ENCODE measurements around the gene ELAVL2.

Gene ELAVL2

DNA sequence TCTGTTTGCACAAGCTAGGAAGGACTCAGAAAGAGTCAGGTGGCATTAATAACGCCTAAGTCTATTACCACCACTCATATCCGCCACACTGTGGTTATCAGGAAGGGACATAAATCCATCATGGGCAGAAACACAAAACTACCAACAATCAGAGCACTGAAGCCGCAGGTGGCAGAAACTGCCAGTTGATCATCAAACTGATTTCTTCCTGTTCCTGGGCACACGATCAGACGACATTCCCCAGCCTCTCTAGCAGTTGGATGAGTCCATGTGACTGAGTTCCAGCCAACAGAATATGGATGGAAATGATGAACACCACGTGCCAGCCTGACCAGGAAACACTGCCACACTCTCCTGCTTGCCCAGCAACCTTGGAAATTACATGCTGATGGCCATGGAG is 181.7 kb downstream of the ELAVL2 start:
- no peak for TF ChIP-seq ZFX (IDR thresholded peaks at IDR 0.05; ENCODE audit: borderline replicate concordance)
- TF ChIP-seq, protein P1, sequence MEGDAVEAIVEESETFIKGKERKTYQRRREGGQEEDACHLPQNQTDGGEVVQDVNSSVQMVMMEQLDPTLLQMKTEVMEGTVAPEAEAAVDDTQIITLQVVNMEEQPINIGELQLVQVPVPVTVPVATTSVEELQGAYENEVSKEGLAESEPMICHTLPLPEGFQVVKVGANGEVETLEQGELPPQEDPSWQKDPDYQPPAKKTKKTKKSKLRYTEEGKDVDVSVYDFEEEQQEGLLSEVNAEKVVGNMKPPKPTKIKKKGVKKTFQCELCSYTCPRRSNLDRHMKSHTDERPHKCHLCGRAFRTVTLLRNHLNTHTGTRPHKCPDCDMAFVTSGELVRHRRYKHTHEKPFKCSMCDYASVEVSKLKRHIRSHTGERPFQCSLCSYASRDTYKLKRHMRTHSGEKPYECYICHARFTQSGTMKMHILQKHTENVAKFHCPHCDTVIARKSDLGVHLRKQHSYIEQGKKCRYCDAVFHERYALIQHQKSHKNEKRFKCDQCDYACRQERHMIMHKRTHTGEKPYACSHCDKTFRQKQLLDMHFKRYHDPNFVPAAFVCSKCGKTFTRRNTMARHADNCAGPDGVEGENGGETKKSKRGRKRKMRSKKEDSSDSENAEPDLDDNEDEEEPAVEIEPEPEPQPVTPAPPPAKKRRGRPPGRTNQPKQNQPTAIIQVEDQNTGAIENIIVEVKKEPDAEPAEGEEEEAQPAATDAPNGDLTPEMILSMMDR (IDR thresholded peaks at IDR 0.05) = no peak
- H3K27ac ChIP-seq = no peak overlapping the region

DNA sequence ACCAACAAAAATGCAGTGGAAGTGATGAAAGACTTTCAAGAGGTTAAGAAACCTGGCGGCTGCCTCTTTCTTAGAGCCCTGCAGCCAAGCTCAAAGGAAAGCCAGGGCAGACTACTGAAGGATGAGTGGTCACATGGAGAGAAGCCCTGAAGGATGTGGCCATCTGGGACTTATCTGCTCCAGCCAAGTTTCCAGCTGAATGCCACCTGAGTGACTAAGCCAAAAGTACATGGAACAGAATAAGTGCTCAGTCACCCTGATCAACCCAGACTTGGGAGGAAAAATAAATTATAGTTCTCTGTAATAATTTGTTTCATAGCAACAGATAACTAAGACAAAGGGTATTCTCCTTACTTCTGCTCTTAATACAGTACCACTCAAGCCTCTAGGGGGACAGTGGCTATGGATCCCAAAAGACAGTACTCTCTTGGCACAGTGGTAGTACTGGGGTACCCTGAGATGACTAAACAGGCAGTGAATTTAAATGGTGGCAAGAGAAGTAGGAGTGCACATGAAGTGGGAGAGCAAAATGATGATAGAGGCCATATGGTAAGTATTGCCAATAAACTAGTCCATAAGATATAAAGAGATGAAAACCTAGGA is 182.3 kb downstream of the ELAVL2 start:
- H3K27ac ChIP-seq = no peak overlapping the region
- TF ChIP-seq ZFX (IDR thresholded peaks at IDR 0.05; ENCODE audit: borderline replicate concordance) = no peak
- TF ChIP-seq, protein P1 (IDR thresholded peaks at IDR 0.05) = no peak

All from 22Rv1 (cell line).